ENCODE measurements around the gene APBA3. TPM values are rescaled to one million over a fixed set of nuclear protein-coding genes. Genes with fewer than 3 reads are reported as not detected.

APBA3 gene
- total and polyA plus RNA-seq, 2 of the 4 experiments (the other 2 are of a cell fraction) = 9.5 to 18.4 TPM

DNA sequence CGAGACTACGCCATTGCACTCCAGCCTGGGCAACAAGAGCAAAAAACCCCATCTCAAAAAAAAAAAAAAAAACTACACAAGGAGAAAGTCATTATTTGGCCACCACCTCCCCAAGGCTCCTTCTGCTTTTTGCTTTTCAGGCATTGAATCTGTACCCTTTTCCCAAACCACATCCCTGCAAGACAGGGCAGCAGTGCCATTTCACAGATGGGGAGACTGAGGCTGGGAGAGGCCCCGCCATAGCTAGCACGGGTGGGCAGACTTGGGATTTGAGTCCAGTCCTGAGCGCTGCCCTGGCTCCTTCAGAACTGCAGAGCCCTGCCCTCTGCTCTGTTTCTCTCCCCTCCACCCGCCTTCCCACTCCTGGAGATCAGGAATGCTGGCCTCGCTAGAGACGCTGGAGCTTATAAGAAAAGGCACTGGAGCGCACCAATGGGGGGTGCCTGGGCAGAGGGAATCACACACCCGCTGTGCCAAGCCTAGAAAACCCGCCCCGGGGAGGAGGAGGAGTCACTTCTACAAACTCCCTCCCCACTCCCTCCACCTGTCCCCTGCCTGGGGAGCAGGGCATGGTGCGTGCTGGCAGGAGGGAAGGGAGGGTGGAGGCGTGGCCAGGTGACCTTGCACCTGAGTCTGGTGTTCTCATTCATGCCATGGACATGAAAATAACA lies 35.7 kb downstream of the APBA3 start:
- ChIA-PET POLR2A (ENCODE audit: unreplicated experiment) (no interaction called here), CTCF (no interaction called here)
- no peak overlapping the region for H2AK5ac ChIP-seq (ENCODE audit: low read depth, low read length)
- no peak overlapping the region for H2AK9ac ChIP-seq (replicated peaks; ENCODE audit: low read depth, low read length, poor library complexity)
- H4K20me1 ChIP-seq (ENCODE audit: insufficient read depth, low read length) = no peaks in the 10 kb centered on the region
- no peaks in the 10 kb centered on the region for H3K9me3 ChIP-seq (ENCODE audit: control insufficient read depth, insufficient read depth, low read length)
- no peak overlapping the region for H2BK120ac ChIP-seq (ENCODE audit: low read depth, low read length)
- no peak overlapping the region for H3K14ac ChIP-seq (replicated peaks; ENCODE audit: low read depth, low read length)
- dilution Hi-C loops (cut with HindIII; ENCODE audit: low sequenced_read_pairs, unreplicated experiment) = no loop called here
- TF ChIP-seq MAFK (IDR thresholded peaks at IDR 0.05; ENCODE audit: low read depth, low read length) (no peak), RCOR1 (IDR thresholded peaks at IDR 0.05; ENCODE audit: insufficient replicate concordance, low read length) (no peak), BHLHE40 (IDR thresholded peaks at IDR 0.05; ENCODE audit: low read depth, low read length) (no peak), CEBPB (IDR thresholded peaks at IDR 0.05; ENCODE audit: low read depth, low read length) (no peak), RFX5 (IDR thresholded peaks at IDR 0.05; ENCODE audit: low read depth, low read length) (no peak), RAD21 (IDR thresholded peaks at IDR 0.05; ENCODE audit: low read length) (no peak), MXI1 (IDR thresholded peaks at IDR 0.05; ENCODE audit: borderline replicate concordance, low read depth, low read length) (no peak), SMC3 (IDR thresholded peaks at IDR 0.05; ENCODE audit: low read depth, low read length) (no peak), NFE2L2 (IDR thresholded peaks at IDR 0.05; ENCODE audit: low read depth, low read length) (no peak), CHD1 (IDR thresholded peaks at IDR 0.05; ENCODE audit: low read depth, low read length) (no peak), FOS (IDR thresholded peaks at IDR 0.05; ENCODE audit: low read depth, low read length) (no peak), POLR2A (IDR thresholded peaks at IDR 0.05; ENCODE audit: low read depth, low read length) (no peak), MAZ (IDR thresholded peaks at IDR 0.05; ENCODE audit: borderline replicate concordance, low read depth, low read length) (no peak)
- TF ChIP-seq, protein P1, sequence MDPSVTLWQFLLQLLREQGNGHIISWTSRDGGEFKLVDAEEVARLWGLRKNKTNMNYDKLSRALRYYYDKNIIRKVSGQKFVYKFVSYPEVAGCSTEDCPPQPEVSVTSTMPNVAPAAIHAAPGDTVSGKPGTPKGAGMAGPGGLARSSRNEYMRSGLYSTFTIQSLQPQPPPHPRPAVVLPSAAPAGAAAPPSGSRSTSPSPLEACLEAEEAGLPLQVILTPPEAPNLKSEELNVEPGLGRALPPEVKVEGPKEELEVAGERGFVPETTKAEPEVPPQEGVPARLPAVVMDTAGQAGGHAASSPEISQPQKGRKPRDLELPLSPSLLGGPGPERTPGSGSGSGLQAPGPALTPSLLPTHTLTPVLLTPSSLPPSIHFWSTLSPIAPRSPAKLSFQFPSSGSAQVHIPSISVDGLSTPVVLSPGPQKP (IDR thresholded peaks at IDR 0.05; ENCODE audit: borderline replicate concordance, low read depth, low read length) = no peak
- TF ChIP-seq, protein P2, sequence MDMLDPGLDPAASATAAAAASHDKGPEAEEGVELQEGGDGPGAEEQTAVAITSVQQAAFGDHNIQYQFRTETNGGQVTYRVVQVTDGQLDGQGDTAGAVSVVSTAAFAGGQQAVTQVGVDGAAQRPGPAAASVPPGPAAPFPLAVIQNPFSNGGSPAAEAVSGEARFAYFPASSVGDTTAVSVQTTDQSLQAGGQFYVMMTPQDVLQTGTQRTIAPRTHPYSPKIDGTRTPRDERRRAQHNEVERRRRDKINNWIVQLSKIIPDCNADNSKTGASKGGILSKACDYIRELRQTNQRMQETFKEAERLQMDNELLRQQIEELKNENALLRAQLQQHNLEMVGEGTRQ (IDR thresholded peaks at IDR 0.05; ENCODE audit: low read depth, low read length) = no peak
- TF ChIP-seq, protein P3, sequence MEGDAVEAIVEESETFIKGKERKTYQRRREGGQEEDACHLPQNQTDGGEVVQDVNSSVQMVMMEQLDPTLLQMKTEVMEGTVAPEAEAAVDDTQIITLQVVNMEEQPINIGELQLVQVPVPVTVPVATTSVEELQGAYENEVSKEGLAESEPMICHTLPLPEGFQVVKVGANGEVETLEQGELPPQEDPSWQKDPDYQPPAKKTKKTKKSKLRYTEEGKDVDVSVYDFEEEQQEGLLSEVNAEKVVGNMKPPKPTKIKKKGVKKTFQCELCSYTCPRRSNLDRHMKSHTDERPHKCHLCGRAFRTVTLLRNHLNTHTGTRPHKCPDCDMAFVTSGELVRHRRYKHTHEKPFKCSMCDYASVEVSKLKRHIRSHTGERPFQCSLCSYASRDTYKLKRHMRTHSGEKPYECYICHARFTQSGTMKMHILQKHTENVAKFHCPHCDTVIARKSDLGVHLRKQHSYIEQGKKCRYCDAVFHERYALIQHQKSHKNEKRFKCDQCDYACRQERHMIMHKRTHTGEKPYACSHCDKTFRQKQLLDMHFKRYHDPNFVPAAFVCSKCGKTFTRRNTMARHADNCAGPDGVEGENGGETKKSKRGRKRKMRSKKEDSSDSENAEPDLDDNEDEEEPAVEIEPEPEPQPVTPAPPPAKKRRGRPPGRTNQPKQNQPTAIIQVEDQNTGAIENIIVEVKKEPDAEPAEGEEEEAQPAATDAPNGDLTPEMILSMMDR (conservative IDR thresholded peaks at IDR 0.05; ENCODE audit: low read depth, low read length) = no peak
- H2BK5ac ChIP-seq (ENCODE audit: low read depth, low read length, poor library complexity, severe bottlenecking) = no peak overlapping the region
- H3K36me3 ChIP-seq (ENCODE audit: control insufficient read depth, insufficient read depth, low read length) = no peaks in the 10 kb centered on the region
- no peak overlapping the region for H3K4ac ChIP-seq (ENCODE audit: low read depth, low read length)
- no TSS peak for BruUV-seq (replicated peaks)
- H2BK15ac ChIP-seq (ENCODE audit: low read depth, low read length) = no peak overlapping the region
- H4K91ac ChIP-seq (ENCODE audit: insufficient read depth, low read depth, low read length) = no peak overlapping the region
- no peak overlapping the region for H3K56ac ChIP-seq (ENCODE audit: extremely low read depth, insufficient read depth, low read length)
- no peak for DNase-seq
- H3K4me2 ChIP-seq (ENCODE audit: low read depth, low read length) = no peak overlapping the region
- in situ Hi-C loops (cut with MboI; ENCODE audit: low sequenced_read_pairs) = no loop called here
- H2AFZ ChIP-seq (replicated peaks; ENCODE audit: low read length, poor library complexity) = no peak overlapping the region
- H4K8ac ChIP-seq (ENCODE audit: low read depth in 2 of 2, low read length in 2 of 2) = no peak overlapping the region
- no peak overlapping the region for H3K27ac ChIP-seq (ENCODE audit: insufficient read depth, low read length)
- H2BK20ac ChIP-seq (ENCODE audit: low read depth, low read length) = no peak overlapping the region
- H3K18ac ChIP-seq (ENCODE audit: low read depth, low read length) = no peak overlapping the region
- no peak overlapping the region for H4K5ac ChIP-seq (ENCODE audit: low read depth, low read length)
- no peaks in the 10 kb centered on the region for H3K9me1 ChIP-seq (ENCODE audit: insufficient read depth, low read length)
- no peak overlapping the region for H3K4me3 ChIP-seq (ENCODE audit: insufficient read depth, low read depth, low read length)
- intact Hi-C loops (cut with micrococcal nuclease) = no loop called here
- H3K27me3 ChIP-seq (ENCODE audit: control insufficient read depth, insufficient read depth, low read length) = peaks cover 28% of the 10 kb centered on the region
- H3K4me1 ChIP-seq (ENCODE audit: control insufficient read depth, insufficient read depth, low read length) = no peaks in the 10 kb centered on the region
- H3K9ac ChIP-seq (ENCODE audit: low read depth, low read length) = no peak overlapping the region
- ATAC-seq (ENCODE audit: low read depth) = 0 out of 2 replicates have a peak, but pooled peaks have one; percentile 13
- H3K79me1 ChIP-seq (ENCODE audit: low read depth in 1 of 2, low read length in 2 of 2) = no peaks in the 10 kb centered on the region
- no CpG with 5 or more reads among the region's 14 CpGs for WGBS, 2 experiments (ENCODE audit: extremely low coverage in 2 of 2, insufficient read length in 1 of 2)
- H3K23ac ChIP-seq (ENCODE audit: low read depth, low read length) = no peak overlapping the region
